Thymus (tissue), 11 donors: ENCODE data around the gene PCCA. TPM values are rescaled to one million over a fixed set of nuclear protein-coding genes. Genes with fewer than 3 reads are reported as not detected.

Experiments used
- DNase-seq, 9 donors: peaks; one replicate each; pipeline ENCODE4 v3.0.0-alpha.2; 2013; ENCODE audit warnings: low spot score in 9 of 9, low read depth in 6 of 9, missing footprints in 1 of 9
- H3K27ac ChIP-seq, 2 donors: one replicate each; pipeline ENCODE4 v1.5.1; 2013; ENCODE audit warnings: control low read depth in 1 of 2, low read depth in 1 of 2, low read length in 1 of 2, mild to moderate bottlenecking in 1 of 2, moderate library complexity in 1 of 2
- H3K27me3 ChIP-seq, 2 donors: one replicate each; pipeline ENCODE4 v1.5.1; 2013; ENCODE audit warnings: low read length in 1 of 2; ENCODE audit not compliant: control insufficient read depth in 2 of 2, insufficient read depth in 1 of 2
- H3K36me3 ChIP-seq, 2 donors: one replicate each; pipeline ENCODE4 v1.5.1; 2013; ENCODE audit warnings: low read length in 1 of 2, mild to moderate bottlenecking in 1 of 2, moderate library complexity in 1 of 2; ENCODE audit not compliant: control insufficient read depth in 2 of 2, insufficient read depth in 2 of 2
- H3K4me1 ChIP-seq, 2 donors: one replicate each; pipeline ENCODE4 v1.5.1; 2013; ENCODE audit warnings: low read length in 2 of 2; ENCODE audit not compliant: control insufficient read depth in 2 of 2, insufficient read depth in 2 of 2
- H3K4me3 ChIP-seq, 2 donors: one replicate each; pipeline ENCODE4 v1.5.1; 2013; ENCODE audit warnings: low read length in 2 of 2, control low read depth in 1 of 2, mild to moderate bottlenecking in 1 of 2
- H3K9me3 ChIP-seq, 2 donors: one replicate each; pipeline ENCODE4 v1.5.1; 2013; ENCODE audit warnings: low read length in 1 of 2, mild to moderate bottlenecking in 1 of 2; ENCODE audit not compliant: control insufficient read depth in 2 of 2, insufficient read depth in 1 of 2
- WGBS: extraction: QIAGEN DNeasy Blood & Tissue Kit; methylation state at CpG from one replicate; pipeline ENCODE4 v1.1.7; 2013; 5-methylcytosine and 5-hydroxymethylcytosine counted together
- polyA plus RNA-seq: library from polyadenylated mRNA; stranded (reverse); fragments of 200-250 nt; gene quantifications from one replicate; pipeline ENCODE4 v1.2.3, GENCODE V29; 2013
- total RNA-seq: library from RNA; stranded (reverse); fragments of 120-200 nt; gene quantifications from one replicate; pipeline ENCODE4 v1.2.4, GENCODE V29; 2013
- donor health status: healthy.

The PCCA gene
- total and polyA plus RNA-seq, 2 donors, result 17.9 to 18.2 TPM

DNA sequence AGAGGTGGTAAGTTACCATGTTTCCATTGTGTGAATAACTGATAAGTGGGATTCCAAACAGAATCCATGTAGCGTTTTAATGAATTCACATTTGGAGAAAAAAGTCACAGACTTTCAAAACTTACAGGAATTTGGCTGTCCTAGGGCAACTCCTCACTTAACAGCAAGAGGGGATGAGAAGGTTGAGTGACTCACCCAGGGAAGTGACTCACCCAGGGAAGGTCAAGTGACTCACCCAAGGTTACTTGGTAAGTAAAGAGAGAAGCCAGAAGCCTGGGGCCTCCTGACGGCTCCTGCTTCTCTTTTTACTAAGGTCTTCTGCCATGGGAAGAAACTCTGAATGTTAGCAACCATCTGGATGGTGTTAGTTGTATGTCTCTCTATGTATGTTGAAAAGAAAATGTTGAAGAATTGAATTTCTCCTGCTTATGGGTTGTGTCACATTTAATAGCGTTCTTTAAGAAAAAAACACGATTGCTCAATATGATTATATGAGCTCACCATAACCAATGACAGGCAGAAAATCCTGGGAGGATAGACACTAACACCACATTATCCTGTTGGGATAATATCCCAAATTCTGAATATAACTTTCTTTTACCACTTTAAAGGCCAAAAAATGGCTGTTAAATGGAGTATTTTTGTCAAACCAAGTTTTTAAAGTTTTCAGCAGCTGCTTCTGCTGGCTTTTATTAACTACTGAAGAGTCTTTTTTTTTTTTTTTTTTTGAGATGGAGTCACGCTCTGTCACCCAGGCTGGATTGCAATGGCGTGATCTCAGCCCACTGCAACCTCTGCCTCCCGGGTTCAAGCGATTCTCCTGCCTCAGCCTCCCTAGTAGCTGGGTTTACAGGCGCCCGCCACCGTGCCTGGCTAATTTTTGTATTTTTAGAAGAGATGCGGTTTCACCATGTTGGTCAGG, 304.1 kb downstream of the PCCA start:
- peak in 3 of 9 donors; percentile 15 to 47 (median 22) for DNase-seq
- WGBS, result 94% methylated on average over 12 of the region's 12 CpGs
- H3K27ac ChIP-seq, result peak overlapping the region; percentile 49 to 80

DNA sequence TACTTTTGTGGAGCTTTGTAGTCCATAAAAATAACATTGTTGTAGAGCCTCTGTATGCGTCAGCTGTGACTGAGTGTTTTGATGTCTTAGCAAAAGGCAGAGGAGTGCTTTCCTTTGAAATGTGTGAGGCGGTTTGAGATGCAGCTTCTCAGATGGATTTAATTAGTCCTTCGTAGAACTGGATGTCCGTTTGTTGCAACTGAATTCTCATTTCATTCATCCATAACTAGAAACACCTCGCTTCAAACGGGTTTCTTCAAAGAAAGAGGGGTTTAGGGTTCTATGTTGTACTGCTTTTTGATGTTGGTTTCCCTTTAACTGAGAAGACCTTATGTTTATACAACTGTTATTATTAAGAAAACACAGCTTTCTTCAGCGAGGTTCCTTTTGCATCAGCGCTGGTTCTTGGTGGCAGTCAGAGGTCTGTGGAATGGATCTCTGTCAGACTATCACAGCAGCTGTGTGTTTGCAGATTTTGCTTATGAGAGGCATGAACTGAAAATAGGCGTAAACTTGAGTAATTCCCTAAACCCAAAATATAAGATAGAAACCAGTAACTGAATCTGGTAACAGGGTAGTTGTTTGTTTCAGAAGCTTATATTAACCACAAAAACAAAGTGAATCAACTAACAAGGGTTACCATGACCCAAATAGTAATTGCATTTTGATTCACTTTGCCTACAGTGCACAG, 305.3 kb downstream of the PCCA start:
- Histone ChIP-seq H3K36me3 (no peaks in the 10 kb centered on the region), H3K4me1 (peaks cover 5 to 22% of the 10 kb centered on the region in 2 donors), H3K9me3 (no peaks in the 10 kb centered on the region), H3K4me3 (peak overlapping the region in 1 of 2 donors; percentile 4), H3K27ac (peak overlapping the region; percentile 54 to 80), H3K27me3 (no peaks in the 10 kb centered on the region)
- WGBS, result 18% methylated on average over 9 of the region's 9 CpGs
- DNase-seq, result peak in 7 of 9 donors; percentile 17 to 78 (median 40)

More for the DNA sequence above, 304.1 kb downstream of the PCCA start:
- H3K4me3 ChIP-seq, result no peak overlapping the region
- no peaks in the 10 kb centered on the region for H3K36me3 ChIP-seq
- peaks cover 8 to 31% of the 10 kb centered on the region in 2 donors for H3K4me1 ChIP-seq
- H3K27me3 ChIP-seq, result no peaks in the 10 kb centered on the region
- H3K9me3 ChIP-seq, result no peaks in the 10 kb centered on the region

- WGBS, result 98% methylated on average over 4 of the region's 4 CpGs
- H3K27me3 ChIP-seq, result no peaks in the 10 kb centered on the region
These were observed 306.9 kb downstream of the PCCA start for GRCh38 chr13:100395698-100396373.

GRCh38 chr13:100396776-100397175, 307.9 kb downstream of the PCCA start:
- H3K9me3 ChIP-seq, result peaks cover 0 to 2% of the 10 kb centered on the region in 2 donors
- H3K27ac ChIP-seq, result no peak overlapping the region
- H3K4me3 ChIP-seq, result no peak overlapping the region
- H3K36me3 ChIP-seq, result no peaks in the 10 kb centered on the region
- DNase-seq, result no peak
- H3K27me3 ChIP-seq, result no peaks in the 10 kb centered on the region
- 98% methylated on average over 6 of the region's 6 CpGs for WGBS
- H3K4me1 ChIP-seq, result peaks cover 0 to 13% of the 10 kb centered on the region in 2 donors

More at GRCh38 chr13:100395698-100396373, 306.9 kb downstream of the PCCA start:
- Histone ChIP-seq H3K36me3 (no peaks in the 10 kb centered on the region), H3K4me1 (peaks cover 0 to 13% of the 10 kb centered on the region in 2 donors), H3K27ac (no peak overlapping the region), H3K9me3 (no peaks in the 10 kb centered on the region), H3K4me3 (no peak overlapping the region)
- no peak for DNase-seq

GRCh38 chr13:100397627-100398026, 308.7 kb downstream of the PCCA start:
- whole genome bisulfite sequencing, result 76% methylated on average over 4 of the region's 4 CpGs
- H3K36me3 ChIP-seq, result no peaks in the 10 kb centered on the region
- H3K9me3 ChIP-seq, result peaks cover 0 to 2% of the 10 kb centered on the region in 2 donors
- H3K4me3 ChIP-seq, result no peak overlapping the region
- no peak overlapping the region for H3K27ac ChIP-seq
- peaks cover 0 to 11% of the 10 kb centered on the region in 2 donors for H3K4me1 ChIP-seq
- no peak for DNase-seq
- no peaks in the 10 kb centered on the region for H3K27me3 ChIP-seq

- Histone ChIP-seq H3K27ac (no peak overlapping the region), H3K4me1 (peaks cover 0 to 7% of the 10 kb centered on the region in 2 donors), H3K4me3 (no peak overlapping the region), H3K9me3 (peaks cover 0 to 2% of the 10 kb centered on the region in 2 donors), H3K27me3 (no peaks in the 10 kb centered on the region), H3K36me3 (no peaks in the 10 kb centered on the region)
- no peak for DNase-seq
- 94% methylated on average over 2 of the region's 2 CpGs for WGBS
These were observed 309.5 kb downstream of the PCCA start for GRCh38 chr13:100398360-100398759.

- H3K27ac ChIP-seq, result no peak overlapping the region
- H3K4me3 ChIP-seq, result no peak overlapping the region
- H3K4me1 ChIP-seq, result peaks cover 0 to 5% of the 10 kb centered on the region in 2 donors
- H3K27me3 ChIP-seq, result no peaks in the 10 kb centered on the region
- DNase-seq, result no peak
- peaks cover 0 to 9% of the 10 kb centered on the region in 2 donors for H3K9me3 ChIP-seq
- 96% methylated on average over 1 of the region's 1 CpG for WGBS
- no peaks in the 10 kb centered on the region for H3K36me3 ChIP-seq
These were observed 310.6 kb downstream of the PCCA start for GRCh38 chr13:100399455-100399854.

DNA sequence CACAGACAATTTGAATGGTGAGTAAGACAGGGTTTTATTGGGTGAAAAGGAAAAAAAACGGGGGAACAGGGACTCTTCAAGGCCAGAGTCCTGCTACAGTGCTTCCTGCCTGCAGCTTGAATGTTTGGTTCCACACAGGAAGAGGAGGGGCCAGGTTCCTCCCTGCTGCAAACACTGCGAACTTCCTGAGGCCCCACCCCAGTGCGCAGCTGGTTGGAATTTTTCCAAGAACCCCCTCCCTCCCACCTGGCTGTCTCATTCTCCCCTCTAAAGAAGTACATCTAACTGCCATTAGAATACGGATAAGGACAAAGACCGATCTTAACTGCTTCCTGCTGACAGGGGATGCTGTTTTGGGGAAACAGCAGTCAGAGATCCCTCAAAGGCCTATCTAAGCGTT, 314.8 kb downstream of the PCCA start:
- Histone ChIP-seq H3K4me3 (no peak overlapping the region), H3K27ac (no peak overlapping the region), H3K4me1 (no peaks in the 10 kb centered on the region), H3K36me3 (no peaks in the 10 kb centered on the region), H3K9me3 (peaks cover 1 to 17% of the 10 kb centered on the region in 2 donors), H3K27me3 (no peaks in the 10 kb centered on the region)
- no peak for DNase-seq
- WGBS, result 94% methylated on average over 6 of the region's 6 CpGs
